Measurements from ENCODE around the gene PNPLA3.

Gene PNPLA3

GRCh38 chr22:43921370-43921769, 2.2 kb upstream of the PNPLA3 start:
- no peak overlapping the region for H2BK5ac ChIP-seq (ENCODE audit: low read depth, low read length, poor library complexity)
- no CpG with 5 or more reads among the region's 4 CpGs for WGBS (ENCODE audit: extremely low coverage, insufficient coverage, insufficient read length)
- H3K4me2 ChIP-seq (ENCODE audit: low read length), result no peak overlapping the region

GRCh38 chr22:43922123-43922522, 1.5 kb upstream of the PNPLA3 start:
- H4K12ac ChIP-seq (ENCODE audit: low read depth, low read length), result no peak overlapping the region
- no peak overlapping the region for H3K4me3 ChIP-seq (ENCODE audit: low read depth, low read length)
- H3K23ac ChIP-seq (ENCODE audit: low read length), result no peak overlapping the region
- no peak overlapping the region for H2BK5ac ChIP-seq (ENCODE audit: low read depth, low read length, poor library complexity)
- H4K8ac ChIP-seq (ENCODE audit: low read depth, low read length), result no peak overlapping the region
- H2AK5ac ChIP-seq (ENCODE audit: low read length), result no peak overlapping the region
- no peak overlapping the region for H3K4ac ChIP-seq (ENCODE audit: low read depth, low read length)
- H3K4me2 ChIP-seq (ENCODE audit: low read length), result no peak overlapping the region
- no peak overlapping the region for H3K18ac ChIP-seq (ENCODE audit: low read length)
- H3K14ac ChIP-seq (ENCODE audit: low read length), result no peak overlapping the region
- H4K91ac ChIP-seq (ENCODE audit: low read depth, low read length), result no peak overlapping the region
- no peak overlapping the region for H3K27ac ChIP-seq (ENCODE audit: low read depth, low read length)
- H3K79me1 ChIP-seq (ENCODE audit: low read length), result peaks cover 13% of the 10 kb centered on the region
- WGBS (ENCODE audit: extremely low coverage, insufficient coverage, insufficient read length), result no CpG with 5 or more reads among the region's 3 CpGs
- H3K9me3 ChIP-seq (ENCODE audit: insufficient read depth, low read depth, low read length), result no peaks in the 10 kb centered on the region
- H2BK120ac ChIP-seq (ENCODE audit: insufficient read depth, low read length, poor library complexity), result no peak overlapping the region
- H2BK12ac ChIP-seq (ENCODE audit: low read length), result no peak overlapping the region
- peaks cover 7% of the 10 kb centered on the region for H3K79me2 ChIP-seq (ENCODE audit: control insufficient read depth, insufficient read depth, low read length, poor library complexity)
- no peak overlapping the region for H2AFZ ChIP-seq (ENCODE audit: insufficient read depth, low read length, poor library complexity)
- H3K27me3 ChIP-seq (ENCODE audit: insufficient read depth, low read length), result peaks cover 7% of the 10 kb centered on the region
- DNase-seq, result no peak
- peaks cover 3 to 4% of the 10 kb centered on the region in 2 experiments for H3K36me3 ChIP-seq (ENCODE audit: control insufficient read depth in 1 of 2, insufficient read depth in 2 of 2, low read length in 2 of 2)
- no peak overlapping the region for H3K9ac ChIP-seq (ENCODE audit: low read length)
- H3K4me1 ChIP-seq (ENCODE audit: control insufficient read depth in 1 of 2, insufficient read depth in 2 of 2, low read length in 2 of 2), result peaks cover 16 to 33% of the 10 kb centered on the region in 2 experiments

More at GRCh38 chr22:43921370-43921769, 2.2 kb upstream of the PNPLA3 start:
- H2BK12ac ChIP-seq (ENCODE audit: low read length), result no peak overlapping the region
- no peak overlapping the region for H2AFZ ChIP-seq (ENCODE audit: insufficient read depth, low read length, poor library complexity)
- H3K79me1 ChIP-seq (ENCODE audit: low read length), result peaks cover 13% of the 10 kb centered on the region
- H3K79me2 ChIP-seq (ENCODE audit: control insufficient read depth, insufficient read depth, low read length, poor library complexity), result peaks cover 7% of the 10 kb centered on the region
- H3K9ac ChIP-seq (ENCODE audit: low read length), result no peak overlapping the region
- no peak overlapping the region for H3K4ac ChIP-seq (ENCODE audit: low read depth, low read length)
- H2AK5ac ChIP-seq (ENCODE audit: low read length), result no peak overlapping the region
- no peak overlapping the region for H4K91ac ChIP-seq (ENCODE audit: low read depth, low read length)
- no peak overlapping the region for H3K14ac ChIP-seq (ENCODE audit: low read length)
- peak; percentile 79 to 81 for DNase-seq
- no peaks in the 10 kb centered on the region for H3K9me3 ChIP-seq (ENCODE audit: insufficient read depth, low read depth, low read length)
- no peak overlapping the region for H4K12ac ChIP-seq (ENCODE audit: low read depth, low read length)
- no peaks in the 10 kb centered on the region for H3K36me3 ChIP-seq (ENCODE audit: control insufficient read depth in 1 of 2, insufficient read depth in 2 of 2, low read length in 2 of 2)
- H3K27me3 ChIP-seq (ENCODE audit: insufficient read depth, low read length), result peaks cover 7% of the 10 kb centered on the region
- H3K23ac ChIP-seq (ENCODE audit: low read length), result no peak overlapping the region
- no peak overlapping the region for H2BK120ac ChIP-seq (ENCODE audit: insufficient read depth, low read length, poor library complexity)
- no peak overlapping the region for H3K18ac ChIP-seq (ENCODE audit: low read length)
- no peak overlapping the region for H3K4me3 ChIP-seq (ENCODE audit: low read depth, low read length)
- peaks cover 14 to 33% of the 10 kb centered on the region in 2 experiments for H3K4me1 ChIP-seq (ENCODE audit: control insufficient read depth in 1 of 2, insufficient read depth in 2 of 2, low read length in 2 of 2)
- H4K8ac ChIP-seq (ENCODE audit: low read depth, low read length), result no peak overlapping the region
- H3K27ac ChIP-seq (ENCODE audit: low read depth, low read length), result no peak overlapping the region

GRCh38 chr22:43923191-43923590, 414 bp upstream of the PNPLA3 start:
- no peak overlapping the region for H4K12ac ChIP-seq (ENCODE audit: low read depth, low read length)
- peak overlapping the region; percentile 58 for H4K8ac ChIP-seq (ENCODE audit: low read depth, low read length)
- H3K4ac ChIP-seq (ENCODE audit: low read depth, low read length), result no peak overlapping the region
- peak in 1 of 2 donors; percentile 35 for DNase-seq
- H3K4me1 ChIP-seq (ENCODE audit: control insufficient read depth in 1 of 2, insufficient read depth in 2 of 2, low read length in 2 of 2), result peaks cover 16 to 33% of the 10 kb centered on the region in 2 experiments
- H3K14ac ChIP-seq (ENCODE audit: low read length), result peak overlapping the region; percentile 62
- peak overlapping the region; percentile 67 for H3K4me2 ChIP-seq (ENCODE audit: low read length)
- peak overlapping the region; percentile 81 for H2BK120ac ChIP-seq (ENCODE audit: insufficient read depth, low read length, poor library complexity)
- H3K27me3 ChIP-seq (ENCODE audit: insufficient read depth, low read length), result peaks cover 4% of the 10 kb centered on the region
- no peak overlapping the region for H3K27ac ChIP-seq (ENCODE audit: low read depth, low read length)
- no peak overlapping the region for H2AK5ac ChIP-seq (ENCODE audit: low read length)
- H3K9me3 ChIP-seq (ENCODE audit: insufficient read depth, low read depth, low read length), result no peaks in the 10 kb centered on the region
- H2BK12ac ChIP-seq (ENCODE audit: low read length), result peak overlapping the region; percentile 56
- peak overlapping the region; percentile 87 for H2AFZ ChIP-seq (ENCODE audit: insufficient read depth, low read length, poor library complexity)
- H3K4me3 ChIP-seq (ENCODE audit: low read depth, low read length), result no peak overlapping the region
- H3K79me1 ChIP-seq (ENCODE audit: low read length), result peaks cover 13% of the 10 kb centered on the region
- H3K79me2 ChIP-seq (ENCODE audit: control insufficient read depth, insufficient read depth, low read length, poor library complexity), result peaks cover 7% of the 10 kb centered on the region
- H3K9ac ChIP-seq (ENCODE audit: low read length), result no peak overlapping the region
- H3K23ac ChIP-seq (ENCODE audit: low read length), result no peak overlapping the region
- no CpG with 5 or more reads among the region's 13 CpGs for WGBS (ENCODE audit: extremely low coverage, insufficient coverage, insufficient read length)
- peak overlapping the region; percentile 76 for H3K18ac ChIP-seq (ENCODE audit: low read length)
- no peak overlapping the region for H2BK5ac ChIP-seq (ENCODE audit: low read depth, low read length, poor library complexity)
- peak overlapping the region; percentile 69 for H4K91ac ChIP-seq (ENCODE audit: low read depth, low read length)
- H3K36me3 ChIP-seq (ENCODE audit: control insufficient read depth in 1 of 2, insufficient read depth in 2 of 2, low read length in 2 of 2), result peaks cover 4 to 5% of the 10 kb centered on the region in 2 experiments

- no peak overlapping the region for H3K4me3 ChIP-seq (ENCODE audit: low read depth, low read length)
- no peaks in the 10 kb centered on the region for H3K9me3 ChIP-seq (ENCODE audit: insufficient read depth, low read depth, low read length)
- H2BK12ac ChIP-seq (ENCODE audit: low read length), result peak overlapping the region; percentile 1
- H2BK5ac ChIP-seq (ENCODE audit: low read depth, low read length, poor library complexity), result no peak overlapping the region
- no peak overlapping the region for H3K23ac ChIP-seq (ENCODE audit: low read length)
- peaks cover 16 to 33% of the 10 kb centered on the region in 2 experiments for H3K4me1 ChIP-seq (ENCODE audit: control insufficient read depth in 1 of 2, insufficient read depth in 2 of 2, low read length in 2 of 2)
- H3K36me3 ChIP-seq (ENCODE audit: control insufficient read depth in 1 of 2, insufficient read depth in 2 of 2, low read length in 2 of 2), result peaks cover 9 to 14% of the 10 kb centered on the region in 2 experiments
- peaks cover 7% of the 10 kb centered on the region for H3K79me2 ChIP-seq (ENCODE audit: control insufficient read depth, insufficient read depth, low read length, poor library complexity)
- H3K27ac ChIP-seq (ENCODE audit: low read depth, low read length), result no peak overlapping the region
- no peak for DNase-seq
- peak overlapping the region; percentile 16 for H4K91ac ChIP-seq (ENCODE audit: low read depth, low read length)
- H4K8ac ChIP-seq (ENCODE audit: low read depth, low read length), result peak overlapping the region; percentile 66
- H3K79me1 ChIP-seq (ENCODE audit: low read length), result peaks cover 13% of the 10 kb centered on the region
- H3K4me2 ChIP-seq (ENCODE audit: low read length), result peak overlapping the region; percentile 40
- no peaks in the 10 kb centered on the region for H3K27me3 ChIP-seq (ENCODE audit: insufficient read depth, low read length)
- H3K9ac ChIP-seq (ENCODE audit: low read length), result no peak overlapping the region
- no peak overlapping the region for H2AFZ ChIP-seq (ENCODE audit: insufficient read depth, low read length, poor library complexity)
- peak overlapping the region; percentile 35 for H3K18ac ChIP-seq (ENCODE audit: low read length)
- no peak overlapping the region for H4K12ac ChIP-seq (ENCODE audit: low read depth, low read length)
- H3K14ac ChIP-seq (ENCODE audit: low read length), result peak overlapping the region; percentile 38
- H3K4ac ChIP-seq (ENCODE audit: low read depth, low read length), result no peak overlapping the region
- WGBS (ENCODE audit: extremely low coverage, insufficient coverage, insufficient read length), result no CpG with 5 or more reads among the region's 7 CpGs
- H2AK5ac ChIP-seq (ENCODE audit: low read length), result no peak overlapping the region
- peak overlapping the region; percentile 39 for H2BK120ac ChIP-seq (ENCODE audit: insufficient read depth, low read length, poor library complexity)
Measured at GRCh38 chr22:43924877-43925276, 1.3 kb downstream of the PNPLA3 start.
